Keratinocyte (primary cell): Measurements from ENCODE around the gene PISD. TPM values are rescaled to one million over a fixed set of nuclear protein-coding genes. Genes with fewer than 3 reads are reported as not detected.

Experiments
- DNase-seq: peaks from one replicate; pipeline ENCODE4 v3.0.0-alpha.2; 2011; ENCODE audit warnings: low read depth, missing footprints, low spot score
- FAIRE-seq: peaks from 2 replicates; lab custom pipeline; 2011; peaks lifted over from hg19 to GRCh38; lab: Jason Lieb, UNC
- H2AFZ ChIP-seq: 2 replicates; pipeline ENCODE4 v1.6.0; 2012; ENCODE audit warnings: low read length, control low read depth, inconsistent platforms; ENCODE audit not compliant: control insufficient read depth
- H3K27ac ChIP-seq: 2 replicates; pipeline ENCODE4 v1.5.1; 2011; ENCODE audit warnings: low read length; ENCODE audit not compliant: control insufficient read depth, insufficient read depth
- H3K27me3 ChIP-seq: 3 replicates; pipeline ENCODE4 v1.6.0; 2011; ENCODE audit warnings: low read length; ENCODE audit not compliant: control insufficient read depth, insufficient read depth; ENCODE audit errors: extremely low read depth
- H3K36me3 ChIP-seq, 2 experiments: 2 replicates in 1 of 2; 3 replicates in 1 of 2; pipeline ENCODE4 v1.5.1; 2011; ENCODE audit warnings: low read length in 2 of 2, mild to moderate bottlenecking in 1 of 2; ENCODE audit not compliant: control insufficient read depth in 2 of 2, insufficient read depth in 2 of 2; ENCODE audit errors: extremely low read depth in 1 of 2
- H3K4me1 ChIP-seq: 3 replicates; pipeline ENCODE4 v1.5.1; 2011; ENCODE audit warnings: low read length; ENCODE audit not compliant: control insufficient read depth, insufficient read depth; ENCODE audit errors: extremely low read depth
- H3K4me2 ChIP-seq: 3 replicates; pipeline ENCODE4 v1.6.0; 2011; ENCODE audit warnings: low read depth, low read length; ENCODE audit not compliant: control insufficient read depth, insufficient read depth; ENCODE audit errors: extremely low read depth
- H3K4me3 ChIP-seq, 3 experiments: fragments of 200-600 bp in 1 of 3; sonication (generic) in 1 of 3; 2 replicates in 2 of 3; 3 replicates in 1 of 3; pipeline ENCODE4 v1.5.1; 2011 to 2016; ENCODE audit warnings: low read length in 3 of 3, mild to moderate bottlenecking in 3 of 3, control low read depth in 2 of 3, inconsistent platforms in 1 of 3, low read depth in 1 of 3, mixed read lengths in 1 of 3, mixed run types in 1 of 3, moderate library complexity in 1 of 3; ENCODE audit not compliant: control insufficient read depth in 2 of 3, insufficient read depth in 2 of 3; ENCODE audit errors: extremely low read depth in 1 of 3
- H3K79me2 ChIP-seq: 2 replicates; pipeline ENCODE4 v1.6.0; 2012; ENCODE audit warnings: low read length; ENCODE audit not compliant: control insufficient read depth, insufficient read depth
- H3K9ac ChIP-seq: 3 replicates; pipeline ENCODE4 v1.6.0; 2011; ENCODE audit warnings: low read length; ENCODE audit not compliant: control insufficient read depth, insufficient read depth; ENCODE audit errors: extremely low read depth
- H3K9me1 ChIP-seq: 3 replicates; pipeline ENCODE4 v1.6.0; 2011; ENCODE audit warnings: low read length; ENCODE audit not compliant: control insufficient read depth, insufficient read depth; ENCODE audit errors: extremely low read depth
- H3K9me3 ChIP-seq: 2 replicates; pipeline ENCODE4 v1.5.1; 2012; ENCODE audit warnings: low read depth, low read length; ENCODE audit not compliant: control insufficient read depth
- H4K20me1 ChIP-seq: 3 replicates; pipeline ENCODE4 v1.6.0; 2011; ENCODE audit warnings: low read length; ENCODE audit not compliant: control insufficient read depth, insufficient read depth; ENCODE audit errors: extremely low read depth
- EZH2 ChIP-seq: IDR thresholded peaks from one replicate; pipeline ENCODE4 v1.6.1; 2012; ENCODE audit warnings: inconsistent platforms, mild to moderate bottlenecking, low read length, moderate library complexity
- dilution Hi-C: fragments of 300-500 bp; cut with MboI; formaldehyde crosslinking; loops from one replicate; pipeline ENCODE4 v1.7.0; 2020; ENCODE audit warnings: low sequenced_read_pairs; ENCODE audit not compliant: extremely low pct_ligation_motif_present
- polyA plus RNA-seq, 5 experiments: library from polyadenylated mRNA; depleted of rRNA in 3 of 5; stranded (reverse) in 3 of 5; stranded (forward) in 1 of 5; unstranded in 1 of 5; fragments of >200 nt; gene quantifications; 1 replicate in 1 of 5; 2 replicates in 3 of 5; 3 replicates in 1 of 5; pipeline versions ENCODE4 v1.2.1 to v1.2.3, GENCODE V29; 2011 to 2012; ENCODE audit warnings: missing spikeins in 2 of 5, low read depth in 1 of 5, low replicate concordance in 1 of 5
- TF ChIP-seq, protein P1 (sequence below), 3 experiments: IDR thresholded peaks in 1 of 3; conservative IDR thresholded peaks in 1 of 3; optimal IDR thresholded peaks in 1 of 3; 2 replicates in 2 of 3; 3 replicates in 1 of 3; pipeline versions ENCODE3 to v1.5.1; 2011; ENCODE audit warnings: low read length in 3 of 3, mild to moderate bottlenecking in 3 of 3, moderate library complexity in 2 of 3, control low read depth in 1 of 3, inconsistent platforms in 1 of 3; ENCODE audit not compliant: insufficient read depth in 2 of 3; ENCODE audit errors: extremely low read depth in 1 of 3

PISD gene
- polyA plus RNA-seq, 1 donor (not counting 4 experiments of a cell fraction or from before 2014, with no cell fraction given): 25.5 TPM

DNA sequence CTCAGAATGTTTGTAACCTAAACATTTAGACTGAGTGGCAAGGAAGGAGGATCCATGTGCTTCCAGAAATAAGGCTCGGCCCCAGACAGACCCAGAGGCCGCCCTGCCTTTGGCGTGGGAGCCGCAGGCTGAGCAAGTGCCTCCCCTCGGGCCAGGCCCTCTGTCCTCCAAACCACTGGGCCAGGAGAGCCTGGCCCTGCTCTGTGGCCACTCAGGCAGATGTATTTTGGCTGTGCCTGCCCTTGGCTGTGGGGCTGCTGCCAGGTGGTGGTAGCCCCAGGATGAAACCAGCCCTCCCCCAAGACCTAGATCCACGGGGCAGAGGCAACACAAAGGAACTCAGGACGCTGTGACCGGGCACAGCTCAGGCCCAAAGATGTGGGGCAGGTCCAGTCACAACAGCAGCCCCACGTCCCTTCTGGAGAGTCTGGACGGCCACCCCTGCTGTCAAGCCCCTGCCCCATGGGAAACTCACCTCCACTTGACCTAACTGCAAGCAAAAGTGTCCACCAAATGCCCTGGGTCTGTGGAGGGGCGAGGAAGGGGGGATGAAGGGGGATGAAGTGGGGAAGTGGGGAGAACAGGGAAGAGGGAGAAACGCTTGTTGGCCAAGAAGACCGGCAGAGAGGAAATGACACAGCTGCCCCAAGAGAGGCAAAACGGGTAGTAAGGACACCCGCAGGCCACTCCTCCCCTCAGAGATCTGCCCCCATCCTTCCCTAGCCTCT, 24.0 kb downstream of the PISD start:
- no peak overlapping the region for H2AFZ ChIP-seq
- H3K4me2 ChIP-seq: no peak overlapping the region
- H3K27ac ChIP-seq: no peak overlapping the region
- H3K4me3 ChIP-seq: no peak overlapping the region
- H3K27me3 ChIP-seq: no peaks in the 10 kb centered on the region
- no peak for FAIRE-seq
- no peak overlapping the region for H3K9ac ChIP-seq
- TF ChIP-seq, protein P1, sequence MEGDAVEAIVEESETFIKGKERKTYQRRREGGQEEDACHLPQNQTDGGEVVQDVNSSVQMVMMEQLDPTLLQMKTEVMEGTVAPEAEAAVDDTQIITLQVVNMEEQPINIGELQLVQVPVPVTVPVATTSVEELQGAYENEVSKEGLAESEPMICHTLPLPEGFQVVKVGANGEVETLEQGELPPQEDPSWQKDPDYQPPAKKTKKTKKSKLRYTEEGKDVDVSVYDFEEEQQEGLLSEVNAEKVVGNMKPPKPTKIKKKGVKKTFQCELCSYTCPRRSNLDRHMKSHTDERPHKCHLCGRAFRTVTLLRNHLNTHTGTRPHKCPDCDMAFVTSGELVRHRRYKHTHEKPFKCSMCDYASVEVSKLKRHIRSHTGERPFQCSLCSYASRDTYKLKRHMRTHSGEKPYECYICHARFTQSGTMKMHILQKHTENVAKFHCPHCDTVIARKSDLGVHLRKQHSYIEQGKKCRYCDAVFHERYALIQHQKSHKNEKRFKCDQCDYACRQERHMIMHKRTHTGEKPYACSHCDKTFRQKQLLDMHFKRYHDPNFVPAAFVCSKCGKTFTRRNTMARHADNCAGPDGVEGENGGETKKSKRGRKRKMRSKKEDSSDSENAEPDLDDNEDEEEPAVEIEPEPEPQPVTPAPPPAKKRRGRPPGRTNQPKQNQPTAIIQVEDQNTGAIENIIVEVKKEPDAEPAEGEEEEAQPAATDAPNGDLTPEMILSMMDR (optimal IDR thresholded peaks at IDR 0.05 in 1 of 3, IDR thresholded peaks at IDR 0.05 in 1 of 3, conservative IDR thresholded peaks at IDR 0.05 in 1 of 3; ENCODE audit: extremely low read depth in 1 of 3, insufficient read depth in 2 of 3, low read length in 3 of 3): no peak
- TF ChIP-seq EZH2: no peak
- no peak for DNase-seq
- H3K79me2 ChIP-seq: peaks cover 87% of the 10 kb centered on the region
- dilution Hi-C loops: no loop called here
- peaks cover 5 to 11% of the 10 kb centered on the region in 2 experiments for H3K36me3 ChIP-seq
- H3K4me1 ChIP-seq: peaks cover 3% of the 10 kb centered on the region
- H4K20me1 ChIP-seq: peaks cover 12% of the 10 kb centered on the region
- H3K9me3 ChIP-seq: no peaks in the 10 kb centered on the region
- no peaks in the 10 kb centered on the region for H3K9me1 ChIP-seq

DNA sequence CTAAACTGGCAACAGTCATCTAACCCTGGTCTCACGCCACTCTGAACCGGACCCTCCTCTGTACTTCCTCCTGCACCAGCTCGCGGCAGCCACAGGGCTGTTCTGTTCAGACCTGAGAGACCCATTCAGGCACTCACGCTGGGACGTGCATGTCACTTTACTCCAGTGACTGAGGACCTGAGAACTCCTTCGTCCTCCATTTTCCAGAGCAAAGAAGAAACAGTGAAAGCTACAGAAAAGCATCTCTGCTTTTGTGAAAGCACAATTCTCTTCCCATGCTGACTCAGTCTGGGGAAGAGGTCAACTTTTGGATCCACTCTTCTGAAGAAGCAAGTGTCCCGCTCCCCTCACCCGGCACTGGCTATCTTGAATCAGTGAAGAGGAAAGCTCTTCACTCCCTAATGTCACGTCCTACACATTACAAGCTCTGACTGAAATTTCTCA, 24.5 kb downstream of the PISD start:
- DNase-seq (no peak), FAIRE-seq (no peak)
- Histone ChIP-seq H3K79me2 (peaks cover 87% of the 10 kb centered on the region), H3K4me1 (peaks cover 3% of the 10 kb centered on the region), H3K4me2 (no peak overlapping the region), H3K4me3 (no peak overlapping the region), H2AFZ (no peak overlapping the region), H3K36me3 (peaks cover 5 to 13% of the 10 kb centered on the region in 2 experiments), H4K20me1 (peaks cover 12% of the 10 kb centered on the region), H3K9me3 (no peaks in the 10 kb centered on the region), H3K9me1 (no peaks in the 10 kb centered on the region), H3K27ac (no peak overlapping the region), H3K27me3 (no peaks in the 10 kb centered on the region), H3K9ac (no peak overlapping the region)
- TF ChIP-seq, protein P1 (optimal IDR thresholded peaks at IDR 0.05 in 1 of 3, IDR thresholded peaks at IDR 0.05 in 1 of 3, conservative IDR thresholded peaks at IDR 0.05 in 1 of 3; ENCODE audit: extremely low read depth in 1 of 3, insufficient read depth in 2 of 3, low read length in 3 of 3): no peak
- no peak for TF ChIP-seq EZH2
- dilution Hi-C loops: no loop called here
